Activated CD8-positive, alpha-beta memory T cell treated with anti-CD3 and anti-CD28 coated beads, Interleukin-2, amount 10 ng/mL, durations not matched to agents 7 days and 5 days (primary cell): ENCODE measurements around the gene CCR7. TPM values are rescaled to one million over a fixed set of nuclear protein-coding genes. Genes with fewer than 3 reads are reported as not detected.
"Not testable (repeated sequence)": the region's sequence is repeated elsewhere in the genome, so short reads cannot be mapped to it uniquely, and the experiment has no call there.

Source experiments
- ATAC-seq: fragments of 150-1000 bp; cut with Tn5 transposase; one replicate; pipeline ENCODE4 v1.10.0; 2021; ENCODE audit warnings: moderate library complexity
- CTCF ChIA-PET: fragments of 350-600 bp; sonication (Branson Sonifier 250); formaldehyde crosslinking; loops from one replicate; lab custom pipeline; 2021; ENCODE audit warnings: antibody characterized with exemption; lab: Charles Lee
- DNase-seq: peaks from one replicate; pipeline ENCODE4 v3.0.0-alpha.2; 2020
- H3K27ac Mint-ChIP-seq: one replicate; pipeline ENCODE4 v1.8.0; 2021; ENCODE audit warnings: mild to moderate bottlenecking, mixed read lengths
- H3K27me3 Mint-ChIP-seq: one replicate; pipeline ENCODE4 v1.8.0; 2021; ENCODE audit warnings: mixed read lengths
- H3K36me3 Mint-ChIP-seq: one replicate; pipeline ENCODE4 v1.8.0; 2021; ENCODE audit warnings: mild to moderate bottlenecking, mixed read lengths
- H3K4me1 Mint-ChIP-seq: one replicate; pipeline ENCODE4 v1.8.0; 2021; ENCODE audit warnings: mixed read lengths
- H3K4me3 Mint-ChIP-seq: one replicate; pipeline ENCODE4 v1.8.0; 2021; ENCODE audit warnings: mild to moderate bottlenecking, moderate library complexity, mixed read lengths
- H3K9me3 Mint-ChIP-seq: one replicate; pipeline ENCODE4 v1.8.0; 2022; ENCODE audit warnings: low read depth, mixed read lengths
- total RNA-seq, 2 experiments: library from RNA; stranded (reverse); gene quantifications; one replicate each; pipeline ENCODE4 v1.2.3, GENCODE V29; 2021

The CCR7 gene
- total RNA-seq, 2 experiments from 2014 or later, result 43.5 to 83.9 TPM

DNA sequence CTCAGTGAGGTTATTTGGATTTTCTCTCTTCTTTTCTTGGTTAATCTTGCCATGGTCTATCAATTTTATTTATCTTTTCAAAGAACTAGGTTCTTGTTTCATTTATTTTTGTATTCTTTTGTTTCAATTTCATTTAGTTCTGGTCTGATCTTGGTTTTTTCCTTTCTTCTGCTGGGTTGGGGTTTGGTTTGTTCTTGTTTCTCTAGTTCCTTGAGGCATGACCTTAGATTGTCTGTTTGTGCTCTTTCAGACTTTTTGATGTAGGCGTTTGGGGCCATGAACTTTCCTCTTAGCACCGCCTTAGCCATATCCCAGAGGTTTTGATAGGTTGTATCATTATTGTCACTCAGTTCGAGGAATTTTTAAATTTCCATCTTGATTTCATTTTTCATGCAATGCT lies 21.0 kb upstream of the CCR7 start:
- not testable (repeated sequence) for DNase-seq, H3K27me3 Mint-ChIP-seq, H3K4me3 Mint-ChIP-seq, ATAC-seq
- H3K9me3 Mint-ChIP-seq, result peaks cover 13% of the 10 kb centered on the region
- CTCF ChIA-PET, result interaction anchor here (0.6 to 1.5 kb wide), 2 partner anchors 16 to 59 kb away, joined by 3 read pairs; no protein-coding TSS in a partner anchor
- peaks cover 49% of the 10 kb centered on the region for H3K36me3 Mint-ChIP-seq
- peaks cover 46% of the 10 kb centered on the region for H3K4me1 Mint-ChIP-seq
- peak overlapping the region; percentile 3 for H3K27ac Mint-ChIP-seq

DNA sequence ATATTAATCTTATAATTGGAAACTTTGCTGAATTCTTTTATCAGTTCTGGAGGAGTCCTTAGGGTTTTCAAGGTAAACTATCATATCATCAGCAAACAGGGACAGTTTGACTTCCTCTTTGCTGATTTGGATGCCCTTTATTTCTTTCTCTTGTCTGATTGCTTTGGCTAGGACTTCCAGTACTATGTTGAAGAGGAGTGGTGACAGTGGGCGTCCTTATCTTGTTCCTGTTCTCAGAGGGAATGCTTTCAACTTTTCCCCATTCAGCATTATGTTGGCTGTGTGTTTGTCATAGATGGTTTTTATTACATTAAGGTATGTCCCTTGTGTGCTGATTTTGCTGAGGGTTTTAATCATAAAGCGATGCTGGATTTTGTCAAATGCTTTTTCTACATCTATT lies 19.7 kb upstream of the CCR7 start:
- peaks cover 54% of the 10 kb centered on the region for H3K4me1 Mint-ChIP-seq
- CTCF ChIA-PET, result interaction anchor here (1.2 kb wide), 1 partner anchor 52 kb away, joined by 3 read pairs; no protein-coding TSS in a partner anchor
- not testable (repeated sequence) for DNase-seq, H3K4me3 Mint-ChIP-seq, ATAC-seq, H3K27ac Mint-ChIP-seq, H3K27me3 Mint-ChIP-seq
- H3K36me3 Mint-ChIP-seq, result peaks cover 49% of the 10 kb centered on the region
- peaks cover 11% of the 10 kb centered on the region for H3K9me3 Mint-ChIP-seq

DNA sequence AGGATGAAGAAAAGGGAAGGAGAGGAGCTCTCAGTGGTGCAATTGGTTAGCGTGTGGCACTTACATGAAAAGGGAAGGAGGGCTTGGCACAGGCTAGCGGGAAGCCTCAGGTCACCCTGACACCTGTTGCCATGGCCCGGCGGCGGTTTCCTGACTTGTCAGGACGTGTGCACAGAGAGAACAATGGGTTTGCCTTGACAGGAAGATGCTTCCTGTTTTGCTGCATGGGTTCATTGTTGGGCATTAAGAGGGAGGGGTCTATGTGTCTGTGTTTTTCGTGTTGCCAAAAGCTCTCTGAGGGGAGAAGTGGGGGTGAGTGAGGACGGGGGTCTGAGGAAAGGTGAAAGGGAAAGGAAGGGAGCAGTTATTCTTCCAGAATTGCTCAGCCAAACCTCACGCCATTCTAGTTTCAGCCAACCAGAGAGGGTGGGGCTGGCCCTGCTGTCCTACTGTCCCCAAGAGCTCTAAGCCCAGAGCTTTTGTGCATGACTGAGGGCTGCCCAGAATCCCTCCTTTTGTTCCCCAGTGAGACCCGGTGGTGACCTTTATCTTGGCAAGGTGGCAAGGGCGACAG lies 17.1 kb upstream of the CCR7 start:
- CTCF ChIA-PET, result interaction anchor here (0.6 to 2.8 kb wide), 5 partner anchors 10 to 351 kb away, joined by 3 to 9 read pairs (median 4); no protein-coding TSS in a partner anchor

DNA sequence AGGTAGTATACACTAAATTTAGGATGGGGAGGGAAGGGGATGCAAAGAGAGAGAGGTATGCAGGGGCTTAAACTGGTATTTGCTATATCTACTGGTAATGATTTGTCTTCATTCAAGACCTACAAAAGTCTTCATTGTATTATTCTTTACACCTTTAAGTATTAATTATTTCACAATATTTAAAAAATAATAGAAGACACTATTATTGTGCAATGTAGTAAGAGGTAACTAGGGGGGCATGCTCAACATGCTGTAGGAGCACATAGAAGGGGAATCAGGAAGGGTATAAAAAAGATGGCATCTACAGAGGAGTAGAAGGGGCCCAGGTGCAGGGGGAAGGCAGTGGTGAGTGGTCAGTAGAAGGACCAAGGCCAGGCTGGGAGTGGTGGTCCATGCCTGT lies 14.9 kb upstream of the CCR7 start:
- Mint-ChIP-seq H3K27me3 (no peaks in the 10 kb centered on the region), H3K27ac (no peak overlapping the region), H3K9me3 (peaks cover 9% of the 10 kb centered on the region), H3K4me1 (peaks cover 55% of the 10 kb centered on the region), H3K4me3 (no peak overlapping the region), H3K36me3 (peaks cover 29% of the 10 kb centered on the region)
- ATAC-seq (no peak), DNase-seq (no peak)
- CTCF ChIA-PET, result interaction anchor here (2.8 kb wide), 1 partner anchor 20 kb away, joined by 9 read pairs; no protein-coding TSS in a partner anchor

More for the DNA sequence above, 17.1 kb upstream of the CCR7 start:
- peaks cover 59% of the 10 kb centered on the region for H3K4me1 Mint-ChIP-seq
- peak; percentile 91 for ATAC-seq
- peak; percentile 85 for DNase-seq
- H3K36me3 Mint-ChIP-seq, result peaks cover 36% of the 10 kb centered on the region
- peaks cover 3% of the 10 kb centered on the region for H3K27me3 Mint-ChIP-seq
- H3K27ac Mint-ChIP-seq, result peak overlapping the region; percentile 79
- H3K9me3 Mint-ChIP-seq, result peaks cover 9% of the 10 kb centered on the region
- peak overlapping the region; percentile 34 for H3K4me3 Mint-ChIP-seq

DNA sequence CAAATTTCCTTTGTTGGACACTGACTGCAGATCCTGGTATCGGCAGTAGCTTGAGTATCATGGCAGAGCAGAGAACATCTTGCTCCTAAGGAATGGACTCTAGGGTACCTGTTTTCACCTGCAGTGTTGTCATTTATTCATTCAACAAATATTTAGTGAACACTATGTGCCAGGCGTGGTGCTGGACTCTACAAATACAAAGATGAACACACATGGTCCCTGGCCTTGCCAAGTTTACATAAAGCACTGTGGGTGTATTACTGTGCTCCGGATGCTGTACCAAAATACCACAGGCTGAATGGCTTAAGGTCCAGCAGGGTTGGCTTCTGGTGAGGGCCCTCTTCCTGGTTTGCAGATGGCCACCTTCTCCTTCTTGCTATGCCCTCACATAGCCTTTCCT lies 14.2 kb upstream of the CCR7 start:
- no peak overlapping the region for H3K4me3 Mint-ChIP-seq
- peaks cover 4% of the 10 kb centered on the region for H3K9me3 Mint-ChIP-seq
- ATAC-seq (no peak), DNase-seq (no peak)
- no peaks in the 10 kb centered on the region for H3K27me3 Mint-ChIP-seq
- H3K4me1 Mint-ChIP-seq, result peaks cover 55% of the 10 kb centered on the region
- peaks cover 29% of the 10 kb centered on the region for H3K36me3 Mint-ChIP-seq
- CTCF ChIA-PET, result no interaction called here
- no peak overlapping the region for H3K27ac Mint-ChIP-seq

DNA sequence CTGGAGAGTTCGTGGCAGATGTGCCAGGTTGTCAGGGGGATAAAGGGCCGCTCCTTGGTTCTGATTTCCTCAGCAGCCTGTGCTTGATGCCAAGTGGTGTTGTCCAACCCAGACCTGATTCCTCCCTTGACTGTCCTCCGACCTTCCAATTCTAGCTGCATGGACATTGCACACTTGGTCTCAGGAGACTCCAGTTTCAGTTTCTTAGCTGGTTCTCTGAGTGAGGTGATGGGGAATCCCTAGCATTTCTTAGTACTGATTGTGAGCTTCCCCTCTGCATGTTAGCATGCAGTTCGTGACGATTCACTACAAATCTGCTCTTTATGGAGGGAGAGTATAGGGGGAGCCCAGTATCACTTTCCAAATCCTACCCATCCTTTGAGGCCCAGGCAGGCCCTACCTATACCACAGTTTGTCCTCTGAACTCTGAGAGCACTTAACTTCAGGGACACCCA lies 12.4 kb upstream of the CCR7 start:
- peaks cover 12% of the 10 kb centered on the region for H3K9me3 Mint-ChIP-seq
- CTCF ChIA-PET, result interaction anchor here (0.7 to 2.8 kb wide), 10 partner anchors 10 to 1071 kb away, joined by 3 to 13 read pairs (median 3); no protein-coding TSS in a partner anchor
- H3K36me3 Mint-ChIP-seq, result peaks cover 32% of the 10 kb centered on the region
- ATAC-seq, result peak; percentile 72
- H3K4me3 Mint-ChIP-seq, result no peak overlapping the region
- H3K27me3 Mint-ChIP-seq, result no peaks in the 10 kb centered on the region
- DNase-seq, result no peak
- peaks cover 44% of the 10 kb centered on the region for H3K4me1 Mint-ChIP-seq
- peak overlapping the region; percentile 44 for H3K27ac Mint-ChIP-seq

DNA sequence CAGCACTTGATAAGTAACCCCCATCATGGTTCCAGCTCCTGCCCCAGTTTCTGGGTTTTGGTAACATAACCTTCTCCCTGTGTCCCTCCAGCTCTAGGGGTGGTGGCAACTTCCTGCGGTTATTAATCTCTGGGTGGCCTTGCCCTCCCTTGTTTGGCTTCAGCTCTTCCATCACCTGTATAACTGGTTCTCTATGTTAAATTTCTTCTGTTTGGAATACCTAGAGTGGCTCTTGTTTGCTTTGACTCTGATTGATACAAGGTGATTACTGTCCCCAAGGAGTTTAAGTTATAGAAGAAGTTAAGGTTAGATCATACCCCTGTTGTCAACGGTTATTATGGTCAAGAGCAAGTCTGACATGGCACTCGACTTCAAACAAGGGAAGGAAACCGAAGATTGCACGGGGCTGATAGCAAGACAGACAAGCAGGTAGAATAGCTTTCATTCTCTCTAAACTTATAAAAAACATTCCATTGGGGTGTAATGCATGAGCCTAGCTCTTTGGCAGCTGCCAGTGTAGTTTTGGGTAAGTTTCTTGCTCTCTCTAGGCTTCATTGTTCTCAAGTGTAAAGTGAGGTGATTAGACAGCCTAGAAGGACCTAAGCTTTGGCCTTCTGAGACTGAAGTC lies 11.0 kb upstream of the CCR7 start:
- H3K4me1 Mint-ChIP-seq, result peaks cover 30% of the 10 kb centered on the region
- H3K9me3 Mint-ChIP-seq, result peaks cover 23% of the 10 kb centered on the region
- no peak overlapping the region for H3K4me3 Mint-ChIP-seq
- peaks cover 45% of the 10 kb centered on the region for H3K36me3 Mint-ChIP-seq
- H3K27ac Mint-ChIP-seq, result no peak overlapping the region
- ATAC-seq, result no peak
- peaks cover 11% of the 10 kb centered on the region for H3K27me3 Mint-ChIP-seq
- CTCF ChIA-PET, result interaction anchor here (0.8 to 3.0 kb wide), 3 partner anchors 12 to 39 kb away, joined by 3 to 8 read pairs (median 8); partner anchors contain the start of gene CCR7
- no peak for DNase-seq

DNA sequence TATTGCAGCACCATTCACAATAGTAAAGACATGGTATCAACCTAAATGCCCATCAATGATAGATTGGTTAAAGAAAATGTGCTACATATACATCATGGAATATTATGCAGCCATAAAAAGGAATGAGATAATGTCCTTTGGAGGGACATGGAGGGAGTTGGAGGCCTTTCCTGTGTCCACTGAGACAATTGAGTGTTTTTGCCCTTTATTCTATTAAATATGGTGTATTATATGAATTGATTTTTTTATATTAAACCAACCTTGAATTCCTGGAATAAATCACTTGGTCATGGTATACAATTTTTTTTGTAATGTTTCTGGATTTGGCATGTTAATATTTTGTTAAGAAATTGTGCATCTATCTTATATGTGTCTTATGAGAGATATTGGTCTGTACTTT lies 9.0 kb upstream of the CCR7 start:
- Mint-ChIP-seq H3K27me3 (peaks cover 23% of the 10 kb centered on the region), H3K4me1 (peaks cover 19% of the 10 kb centered on the region), H3K27ac (no peak overlapping the region), H3K4me3 (no peak overlapping the region), H3K9me3 (peaks cover 30% of the 10 kb centered on the region), H3K36me3 (peaks cover 56% of the 10 kb centered on the region)
- DNase-seq (no peak), ATAC-seq (no peak)
- CTCF ChIA-PET, result interaction anchor here (3.0 kb wide), 1 partner anchor 10 kb away, joined by 8 read pairs; the partner anchor contains the start of gene CCR7

DNA sequence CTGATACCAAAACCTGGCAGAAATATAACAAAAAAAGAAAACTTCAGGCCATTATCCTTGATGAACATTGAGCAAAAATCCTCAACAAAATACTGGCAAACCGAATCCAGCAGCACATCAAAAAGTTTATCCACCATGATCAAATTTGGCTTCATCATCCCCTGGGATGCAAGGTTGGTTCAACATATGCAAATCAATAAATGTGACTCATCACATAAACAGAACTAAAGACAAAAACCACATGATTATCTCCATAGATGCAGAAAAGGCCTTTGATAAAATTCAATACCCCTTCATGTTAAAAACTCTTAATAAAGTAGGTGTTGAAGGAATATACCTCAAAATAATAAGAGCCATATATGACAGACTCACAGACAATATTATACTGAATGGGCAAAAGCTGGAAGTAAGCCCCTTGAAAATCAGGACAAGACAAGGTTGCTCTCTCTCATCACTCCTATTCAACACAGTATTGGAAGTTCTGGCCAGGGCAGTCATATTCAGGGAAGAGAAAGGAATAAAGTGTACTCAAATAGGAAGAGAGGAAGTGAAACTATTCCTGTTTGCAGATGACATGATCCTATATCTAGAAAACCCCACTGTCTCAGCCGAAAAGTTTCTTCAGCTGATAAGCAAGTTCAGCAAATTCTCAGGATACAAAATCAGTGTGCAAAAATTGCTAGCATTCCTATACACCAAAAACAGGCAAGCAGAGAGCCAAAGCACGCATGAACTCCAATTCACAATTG lies 7.1 kb upstream of the CCR7 start:
- H3K27ac Mint-ChIP-seq, H3K4me1 Mint-ChIP-seq, DNase-seq, H3K4me3 Mint-ChIP-seq, ATAC-seq: not testable (repeated sequence)
- CTCF ChIA-PET, result interaction anchor here (0.9 to 3.9 kb wide), 3 partner anchors 12 to 31 kb away, joined by 3 to 15 read pairs (median 3); no protein-coding TSS in a partner anchor
- Mint-ChIP-seq H3K9me3 (peaks cover 30% of the 10 kb centered on the region), H3K27me3 (peaks cover 23% of the 10 kb centered on the region), H3K36me3 (peaks cover 61% of the 10 kb centered on the region)

DNA sequence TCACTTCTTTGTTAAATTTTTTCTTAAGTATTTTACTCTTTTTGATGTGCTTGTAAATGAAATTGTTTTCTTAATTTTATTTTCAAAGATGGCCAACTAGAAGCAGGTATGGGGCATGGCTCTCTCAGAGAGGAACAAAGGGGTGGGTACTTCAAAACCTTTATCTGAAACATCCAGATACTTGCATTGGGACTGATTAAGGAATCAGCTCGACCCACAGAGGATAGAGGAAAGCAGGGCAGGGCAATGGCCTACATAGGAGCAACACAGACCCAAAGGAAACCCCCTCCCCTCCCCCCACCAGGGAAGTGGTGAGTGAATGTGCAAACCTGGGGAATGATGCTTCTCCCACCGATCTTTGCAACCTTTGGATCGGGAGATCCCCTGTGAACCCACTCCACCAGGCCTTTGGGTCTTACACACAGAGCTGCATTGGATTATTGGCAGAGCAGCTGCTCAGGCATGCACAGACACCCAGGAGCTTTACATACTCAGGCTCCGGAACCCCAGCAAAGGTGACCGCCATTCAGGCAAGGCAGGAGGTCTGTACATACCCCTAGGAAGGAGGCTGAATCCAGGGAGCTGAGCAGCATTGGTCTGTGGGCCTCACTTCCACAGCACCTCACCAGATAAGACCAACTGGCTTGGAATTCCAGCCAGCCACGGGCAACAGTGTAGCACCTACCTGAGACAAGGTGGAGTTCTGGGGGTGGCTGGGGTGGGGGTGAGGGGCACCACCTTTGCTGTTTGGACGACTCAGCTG lies 3.0 kb upstream of the CCR7 start:
- Mint-ChIP-seq H3K4me3 (no peak overlapping the region), H3K27me3 (peaks cover 23% of the 10 kb centered on the region), H3K4me1 (peaks cover 33% of the 10 kb centered on the region), H3K9me3 (peaks cover 21% of the 10 kb centered on the region), H3K36me3 (peaks cover 44% of the 10 kb centered on the region), H3K27ac (no peak overlapping the region)
- DNase-seq, result no peak
- CTCF ChIA-PET, result interaction anchor here (1.1 to 3.9 kb wide), 4 partner anchors 8 to 34 kb away, joined by 3 to 15 read pairs (median 9); no protein-coding TSS in a partner anchor
- ATAC-seq, result no peak

DNA sequence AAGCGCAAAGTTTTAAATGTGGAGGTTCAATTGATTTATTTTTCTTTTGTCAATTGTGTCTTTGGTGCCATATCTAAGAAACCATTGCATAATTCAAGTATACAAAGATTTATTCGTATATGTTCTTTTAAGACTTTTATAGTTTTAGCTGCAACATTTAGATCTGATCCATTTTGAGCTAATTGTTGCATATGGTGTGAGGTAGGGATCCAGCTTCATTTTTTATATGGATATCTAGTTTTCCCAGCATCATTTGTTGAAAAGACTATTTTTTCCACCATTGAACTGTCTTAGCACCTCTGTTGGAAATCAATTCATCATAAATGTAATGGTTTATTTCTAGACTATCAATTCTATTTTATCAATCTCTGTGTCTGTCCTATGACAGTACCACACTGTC lies 2.1 kb upstream of the CCR7 start:
- no peak for ATAC-seq
- H3K36me3 Mint-ChIP-seq, result peaks cover 46% of the 10 kb centered on the region

DNA sequence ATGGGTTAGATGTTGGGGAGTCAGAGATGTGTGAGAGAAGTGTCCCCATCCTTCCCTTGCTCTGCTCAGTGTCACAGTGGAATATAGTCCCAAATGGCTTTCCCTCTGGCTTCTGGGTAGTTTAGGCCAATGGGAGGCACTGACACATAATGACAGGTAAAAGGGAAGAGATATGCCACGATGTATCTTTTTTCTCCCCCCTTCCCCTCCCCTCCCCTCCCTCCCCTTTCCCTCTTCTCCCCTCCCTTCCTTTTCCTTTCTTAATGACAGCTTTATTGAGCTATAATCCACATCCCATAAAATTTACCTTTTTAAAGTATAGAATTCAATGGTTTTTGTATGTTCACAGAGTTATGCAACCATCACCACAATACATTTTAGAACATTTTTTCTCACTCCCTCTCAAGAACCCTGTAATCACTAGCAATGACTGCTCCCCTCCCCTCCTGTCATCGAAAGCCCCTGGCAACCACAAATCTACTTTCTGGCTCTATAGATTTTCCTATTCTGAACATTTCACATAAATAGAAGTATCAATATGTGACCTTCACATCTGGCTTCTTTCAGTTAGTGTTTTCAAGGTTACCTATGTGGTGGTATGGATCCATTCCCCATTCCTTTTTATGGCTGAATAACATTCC lies 617 bp upstream of the CCR7 start:
- H3K36me3 Mint-ChIP-seq, result peaks cover 39% of the 10 kb centered on the region
- H3K27ac Mint-ChIP-seq, result peak overlapping the region; percentile 93
- no peak for DNase-seq
- peaks cover 3% of the 10 kb centered on the region for H3K9me3 Mint-ChIP-seq
- peak overlapping the region; percentile 77 for H3K4me3 Mint-ChIP-seq
- ATAC-seq, result no peak
- H3K27me3 Mint-ChIP-seq, result peaks cover 14% of the 10 kb centered on the region
- CTCF ChIA-PET, result interaction anchor here (3.6 to 14.0 kb wide), 3 partner anchors 12 to 38 kb away, joined by 13 to 447 read pairs (median 52); no protein-coding TSS in a partner anchor
- H3K4me1 Mint-ChIP-seq, result peaks cover 57% of the 10 kb centered on the region

More for the DNA sequence above, 2.1 kb upstream of the CCR7 start:
- CTCF ChIA-PET, result interaction anchor here (1.1 to 3.6 kb wide), 3 partner anchors 10 to 35 kb away, joined by 3 to 13 read pairs (median 5); no protein-coding TSS in a partner anchor
- peaks cover 28% of the 10 kb centered on the region for H3K27me3 Mint-ChIP-seq
- no peak for DNase-seq
- H3K4me3 Mint-ChIP-seq, result no peak overlapping the region
- peaks cover 15% of the 10 kb centered on the region for H3K9me3 Mint-ChIP-seq
- peaks cover 42% of the 10 kb centered on the region for H3K4me1 Mint-ChIP-seq
- no peak overlapping the region for H3K27ac Mint-ChIP-seq
